A549 (cell line): ENCODE measurements around the gene F2R. TPM values are rescaled to one million over a fixed set of nuclear protein-coding genes. Genes with fewer than 3 reads are reported as not detected.

Experiments used
- ATAC-seq, 2 experiments: fragments of 200-7000 bp in 1 of 2; fragments of >200 bp in 1 of 2; cut with Nextera tagmentation in 1 of 2; cut with Tn5 transposase in 1 of 2; 3 replicates each; pipeline versions ENCODE4 v1.8.0 to v1.9.1; 2018 to 2020; ENCODE audit warnings: mild to moderate bottlenecking in 1 of 2, moderate library complexity in 1 of 2
- CTCF ChIA-PET: fragments of 300-600 bp; sonication (Branson Sonifier 250); formaldehyde crosslinking; extraction: SDS; loops from one replicate; lab custom pipeline; 2021; ENCODE audit warnings: antibody characterized with exemption, inconsistent platforms; lab: Yijun Ruan, JAX
- POLR2A ChIA-PET: fragments of 350-600 bp; formaldehyde crosslinking; extraction: SDS; loops from one replicate; lab custom pipeline; 2021; ENCODE audit warnings: antibody characterized with exemption, inconsistent platforms; lab: Yijun Ruan, JAX
- DNase-seq, 2 experiments: peaks; one replicate each; pipeline versions ENCODE4 v3.0.0 to v3.0.0-alpha.2; 2011 to 2016; ENCODE audit warnings: low read depth in 1 of 2, low spot score in 1 of 2
- FAIRE-seq: peaks from 2 replicates; lab custom pipeline; 2011; peaks lifted over from hg19 to GRCh38; lab: Jason Lieb, UNC
- H3K27ac ChIP-seq, 2 experiments: fragments of >200 bp; sonication (Bioruptor Twin); formaldehyde crosslinking; 3 replicates each; pipeline ENCODE4 v1.5.1; 2016 to 2017
- H3K4me1 ChIP-seq: fragments of >200 bp; sonication (Bioruptor Twin); formaldehyde crosslinking; 3 replicates; pipeline ENCODE4 v1.6.1; 2016
- H3K4me2 ChIP-seq: fragments of >200 bp; sonication (Bioruptor Twin); formaldehyde crosslinking; 3 replicates; pipeline ENCODE4 v1.6.1; 2016
- H3K4me3 ChIP-seq: fragments of >200 bp; sonication (Bioruptor Twin); formaldehyde crosslinking; 3 replicates; pipeline ENCODE4 v1.5.1; 2016
- H3K9me3 ChIP-seq: fragments of >200 bp; sonication (Bioruptor Twin); formaldehyde crosslinking; 3 replicates; pipeline ENCODE4 v1.6.1; 2016
- E2F6 ChIP-seq: IDR thresholded peaks from 2 replicates; pipeline ENCODE4 v1.6.1; 2012; ENCODE audit warnings: low read depth, borderline replicate concordance
- GATA3 ChIP-seq: IDR thresholded peaks from 2 replicates; pipeline ENCODE4 v1.6.1; 2012; ENCODE audit warnings: borderline replicate concordance
- HEYL ChIP-seq: fragments of 250-450 bp; sonication (Bioruptor Pico); IDR thresholded peaks from 2 replicates; pipeline ENCODE4 v1.8.0; 2021; ENCODE audit warnings: mild to moderate bottlenecking, moderate library complexity
- KDM5A ChIP-seq: fragments of 200-600 bp; sonication (generic); IDR thresholded peaks from 2 replicates; pipeline ENCODE4 v1.6.1; 2016; ENCODE audit warnings: antibody characterized with exemption, mild to moderate bottlenecking
- MAFK ChIP-seq: fragments of 450-650 bp; IDR thresholded peaks from 2 replicates; pipeline ENCODE4 v1.6.1; 2014; ENCODE audit not compliant: partially characterized antibody
- MAX ChIP-seq: IDR thresholded peaks from 2 replicates; pipeline ENCODE4 v1.6.1; 2012
- MYC ChIP-seq: IDR thresholded peaks from 2 replicates; pipeline ENCODE4 v1.6.1; 2012; ENCODE audit warnings: mild to moderate bottlenecking, inconsistent platforms, low read length, improper control_type of control experiment, borderline replicate concordance
- NPAS2 ChIP-seq: fragments of 250-450 bp; sonication (Bioruptor Pico); IDR thresholded peaks from 2 replicates; pipeline ENCODE4 v1.8.0; 2022; ENCODE audit warnings: mild to moderate bottlenecking, moderate library complexity, borderline replicate concordance
- PHF8 ChIP-seq: fragments of 200-600 bp; sonication (generic); IDR thresholded peaks from 2 replicates; pipeline ENCODE4 v1.6.1; 2016; ENCODE audit warnings: low read depth, mild to moderate bottlenecking, antibody characterized with exemption, moderate library complexity, borderline replicate concordance
- POLR2A ChIP-seq: IDR thresholded peaks from 2 replicates; pipeline ENCODE4 v1.6.1; 2012; ENCODE audit warnings: mild to moderate bottlenecking, low read length
- REST ChIP-seq: fragments of 200-600 bp; sonication (generic); IDR thresholded peaks from 2 replicates; pipeline ENCODE4 v1.6.1; 2016; ENCODE audit warnings: antibody characterized with exemption, mild to moderate bottlenecking, moderate library complexity
- RFX5 ChIP-seq: fragments of 450-650 bp; IDR thresholded peaks from 2 replicates; pipeline ENCODE4 v1.7.1; 2014; ENCODE audit warnings: antibody characterized with exemption, mild to moderate bottlenecking, moderate library complexity
- RNF2 ChIP-seq: fragments of 200-600 bp; sonication (generic); IDR thresholded peaks from 2 replicates; pipeline ENCODE4 v1.6.1; 2016; ENCODE audit warnings: low read depth, mild to moderate bottlenecking, antibody characterized with exemption, moderate library complexity, borderline replicate concordance
- SREBF2 ChIP-seq: fragments of 450-650 bp; IDR thresholded peaks from 2 replicates; pipeline ENCODE4 v1.6.1; 2014; ENCODE audit warnings: mild to moderate bottlenecking, moderate library complexity
- TP53 ChIP-seq: fragments of 250-450 bp; sonication (Bioruptor Pico); IDR thresholded peaks from 2 replicates; pipeline ENCODE4 v1.5.0; 2021; ENCODE audit warnings: mild to moderate bottlenecking, moderate library complexity
- ZNF302 ChIP-seq: fragments of 250-450 bp; sonication (Bioruptor Pico); IDR thresholded peaks from 2 replicates; pipeline ENCODE4 v1.9.0; 2021; ENCODE audit warnings: inconsistent platforms, mild to moderate bottlenecking, moderate library complexity
- WGBS: methylation state at CpG from one replicate; pipeline ENCODE4 v1.1.6; 2017; ENCODE audit errors: missing lambda C conversion rate; 5-methylcytosine and 5-hydroxymethylcytosine counted together
- polyA plus RNA-seq, 4 experiments: library from polyadenylated mRNA; depleted of rRNA in 3 of 4; stranded (reverse); fragments of >200 nt; fragmentation: RNase III in 1 of 4; extraction: RNeasy Plus Mini Kit Qiagen cat#74134 plus additional on column Dnase treatment in 1 of 4; gene quantifications; 2 replicates in 3 of 4; 3 replicates in 1 of 4; pipeline ENCODE4 v1.2.3, GENCODE V29; 2011 to 2017
- TF ChIP-seq, protein P1 (sequence below): fragments of >200 bp; sonication (Bioruptor Twin); formaldehyde crosslinking; IDR thresholded peaks from 3 replicates; pipeline ENCODE4 v1.6.1; 2016

Gene F2R
- polyA plus RNA-seq, 2 of the 4 experiments (the other 2 are of a cell fraction), result 30.4 to 114 TPM

GRCh38 chr5:76710991-76711390 lies 4.9 kb upstream of the F2R start:
- CTCF ChIA-PET, result interaction anchor here (1.5 to 1.7 kb wide), 2 partner anchors 63 to 111 kb away, joined by 5 to 6 read pairs; no protein-coding TSS in a partner anchor
- FAIRE-seq (no peak), DNase-seq (no peak), ATAC-seq (no peak)
- TF ChIP-seq TP53 (no peak), HEYL (CRISPR knock-in tag) (no peak), RNF2 (no peak), SREBF2 (no peak), PHF8 (no peak), GATA3 (no peak), MAFK (no peak), MYC (no peak), POLR2A (no peak), ZNF302 (CRISPR knock-in tag) (no peak)
- WGBS, result 78% methylated on average over 4 of the region's 4 CpGs
- Histone ChIP-seq H3K4me3 (no peak overlapping the region), H3K27ac (peak overlapping the region; percentile 4 to 49; a peak in 3 of 6 replicates), H3K4me2 (no peak overlapping the region), H3K4me1 (no peaks in the 10 kb centered on the region), H3K9me3 (no peaks in the 10 kb centered on the region)
- POLR2A ChIA-PET, result interaction anchor here (0.6 kb wide), 1 partner anchor 122 kb away, joined by 6 read pairs; no protein-coding TSS in a partner anchor

DNA sequence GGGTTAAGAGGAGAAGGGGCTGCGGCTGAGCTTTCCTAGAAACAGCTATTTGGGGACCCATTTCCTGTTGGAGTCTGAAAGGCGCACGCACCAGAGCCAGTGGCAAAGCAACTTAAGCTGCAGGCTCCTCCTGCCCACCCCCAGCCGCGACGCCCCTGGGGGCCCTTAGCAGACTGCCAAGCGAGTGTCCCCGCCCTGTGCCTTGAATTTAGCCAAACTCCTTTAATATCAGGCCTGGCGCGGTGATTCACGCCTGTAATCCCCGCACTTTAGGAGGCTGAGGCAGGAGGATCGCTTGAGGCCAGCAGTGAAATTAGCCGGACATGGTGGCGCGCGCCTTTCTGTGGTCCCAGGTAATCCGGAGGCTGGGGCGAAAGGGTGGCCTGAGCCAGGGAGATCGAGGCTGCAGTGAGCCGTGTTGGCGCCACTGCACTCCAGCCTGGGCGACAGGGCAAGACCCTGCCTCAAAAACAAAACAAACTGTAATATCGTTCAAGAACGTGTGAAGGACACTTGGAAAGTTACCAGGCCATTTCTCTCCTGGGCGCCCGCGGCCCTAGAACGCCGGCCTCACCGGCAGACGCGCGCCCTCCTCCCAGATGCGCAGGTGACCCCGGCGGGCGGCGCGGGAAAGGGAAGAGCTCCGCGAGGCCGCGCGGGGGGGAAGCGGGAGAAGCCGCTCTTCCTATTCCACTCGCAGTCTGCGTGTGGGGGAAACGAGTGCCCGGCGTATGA lies 1.0 kb upstream of the F2R start:
- peak overlapping the region; percentile 95 to 96 for H3K27ac ChIP-seq
- CTCF ChIA-PET, result interaction anchor here (0.6 to 10.7 kb wide), 14 partner anchors 9 to 312 kb away, joined by 3 to 81 read pairs (median 3); partner anchors contain the start of gene IQGAP2
- POLR2A ChIA-PET, result interaction anchor here (0.6 kb wide), 1 partner anchor 104 kb away, joined by 4 read pairs; the partner anchor contains the start of gene F2RL1
- TF ChIP-seq E2F6, result peak; percentile 79; the same call in 1 of the 2 replicates
- 0 out of 2 replicates have a peak, but pooled peaks have one; percentile 27 for TF ChIP-seq RFX5
- TF ChIP-seq POLR2A, result no peak
- TF ChIP-seq REST, result no peak
- TF ChIP-seq NPAS2 (CRISPR knock-in tag), result no peak
- TF ChIP-seq, protein P1, sequence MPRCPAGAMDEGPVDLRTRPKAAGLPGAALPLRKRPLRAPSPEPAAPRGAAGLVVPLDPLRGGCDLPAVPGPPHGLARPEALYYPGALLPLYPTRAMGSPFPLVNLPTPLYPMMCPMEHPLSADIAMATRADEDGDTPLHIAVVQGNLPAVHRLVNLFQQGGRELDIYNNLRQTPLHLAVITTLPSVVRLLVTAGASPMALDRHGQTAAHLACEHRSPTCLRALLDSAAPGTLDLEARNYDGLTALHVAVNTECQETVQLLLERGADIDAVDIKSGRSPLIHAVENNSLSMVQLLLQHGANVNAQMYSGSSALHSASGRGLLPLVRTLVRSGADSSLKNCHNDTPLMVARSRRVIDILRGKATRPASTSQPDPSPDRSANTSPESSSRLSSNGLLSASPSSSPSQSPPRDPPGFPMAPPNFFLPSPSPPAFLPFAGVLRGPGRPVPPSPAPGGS, result no peak
- ATAC-seq (peak; percentile 28 to 40; a peak in 4 of 6 replicates), DNase-seq (peak in 1 of 2 experiments; percentile 30), FAIRE-seq (no peak)
- H3K4me2 ChIP-seq, result peak overlapping the region; percentile 84
- WGBS, result 51% methylated on average over 50 of the region's 52 CpGs
- 0 out of 3 replicates have a peak, but pooled peaks cover 8% of the 10 kb centered on the region for H3K4me1 ChIP-seq
- H3K9me3 ChIP-seq, result no peaks in the 10 kb centered on the region
- peak overlapping the region; percentile 98 for H3K4me3 ChIP-seq

GRCh38 chr5:76715486-76715735 lies 515 bp upstream of the F2R start:
- TF ChIP-seq MAX (0 out of 2 replicates have a peak, but pooled peaks have one; percentile 14), KDM5A (no peak)
- Histone ChIP-seq H3K4me2 (peak overlapping the region; percentile 84), H3K4me1 (0 out of 3 replicates have a peak, but pooled peaks cover 8% of the 10 kb centered on the region), H3K9me3 (no peaks in the 10 kb centered on the region), H3K4me3 (peak overlapping the region; percentile 98), H3K27ac (peak overlapping the region; percentile 95 to 96)
- POLR2A ChIA-PET, result no interaction called here
- DNase-seq, result no peak
- WGBS, result 2% methylated on average over 10 of the region's 14 CpGs
- ATAC-seq, result no peak
- CTCF ChIA-PET, result interaction anchor here (0.6 to 10.7 kb wide), 11 partner anchors 12 to 106 kb away, joined by 3 to 81 read pairs (median 4); no protein-coding TSS in a partner anchor
- no peak for FAIRE-seq
